ENCODE data around the gene FBXW11. TPM values are rescaled to one million over a fixed set of nuclear protein-coding genes. Genes with fewer than 3 reads are reported as not detected.
"Not testable (repeated sequence)": the region's sequence is repeated elsewhere in the genome, so short reads cannot be mapped to it uniquely, and the experiment has no call there.

FBXW11 gene
- total and polyA plus RNA-seq, 4 experiments from 2014 or later: 17.1 to 43.4 (median 32.1) TPM

GRCh38 chr5:171920765-171921391, 85.6 kb downstream of the FBXW11 start:
- H3K27me3 Mint-ChIP-seq: no peaks in the 10 kb centered on the region
- H3K27ac ChIP-seq (ENCODE audit: low read depth, low read length): no peak overlapping the region
- H3K9me3 Mint-ChIP-seq: no peaks in the 10 kb centered on the region
- H3K27me3 ChIP-seq (ENCODE audit: insufficient read depth, low read length): no peaks in the 10 kb centered on the region
- ChIA-PET CTCF (ENCODE audit: partially characterized antibody) (interaction anchor here (1.9 to 3.3 kb wide), 2 partner anchors 9 to 12 kb away, joined by 7 to 13 read pairs; no protein-coding TSS in a partner anchor), POLR2A (ENCODE audit: partially characterized antibody) (no interaction called here)
- no peak overlapping the region for H3K4me3 ChIP-seq (ENCODE audit: low read length in 2 of 2)
- no peak overlapping the region for H3K4me3 Mint-ChIP-seq
- H3K27ac Mint-ChIP-seq: peak overlapping the region in 2 of 7 donors; percentile 9 to 49
- H3K36me3 Mint-ChIP-seq: peaks cover 0 to 2% of the 10 kb centered on the region in 2 donors
- no peaks in the 10 kb centered on the region for H3K9me3 ChIP-seq (ENCODE audit: control insufficient read depth in 1 of 2, low read length in 2 of 2)
- peaks cover 12% of the 10 kb centered on the region for H3K4me1 ChIP-seq (ENCODE audit: insufficient read depth, low read length)
- intact Hi-C loops (cut with micrococcal nuclease): no loop called here
- no peaks in the 10 kb centered on the region for H3K36me3 ChIP-seq (ENCODE audit: insufficient read depth, low read length)
- H3K4me1 Mint-ChIP-seq: peaks cover 37 to 57% (median 47%) of the 10 kb centered on the region in 4 donors
- DNase-seq: no peak

DNA sequence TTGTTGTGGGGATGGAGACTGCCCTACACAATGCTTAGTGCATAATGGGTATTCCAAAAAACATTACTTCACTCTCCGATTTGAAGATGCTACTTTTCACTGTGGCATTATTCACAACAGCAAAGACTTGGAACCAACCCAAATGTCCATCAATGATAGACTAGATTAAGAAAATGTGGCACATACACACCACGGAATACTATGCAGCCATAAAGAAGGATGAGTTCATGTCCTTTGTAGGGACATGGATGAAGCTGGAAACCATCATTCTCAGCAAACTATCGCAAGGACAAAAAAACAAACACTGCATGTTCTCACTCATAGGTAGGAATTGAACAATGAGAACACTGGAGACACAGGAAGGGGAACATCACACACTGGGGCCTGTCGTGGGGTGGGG, 90.7 kb downstream of the FBXW11 start:
- H3K9me3 Mint-ChIP-seq: not testable (repeated sequence)

GRCh38 chr5:171914726-171915338, 91.6 kb downstream of the FBXW11 start:
- Histone ChIP-seq H3K36me3 (ENCODE audit: insufficient read depth, low read length) (no peaks in the 10 kb centered on the region), H3K9me3 (ENCODE audit: control insufficient read depth in 1 of 2, low read length in 2 of 2) (no peaks in the 10 kb centered on the region), H3K4me1 (ENCODE audit: insufficient read depth, low read length) (peaks cover 24% of the 10 kb centered on the region), H3K27me3 (ENCODE audit: insufficient read depth, low read length) (no peaks in the 10 kb centered on the region), H3K4me3 (ENCODE audit: low read length in 2 of 2) (no peak overlapping the region), H3K27ac (ENCODE audit: low read depth, low read length) (no peak overlapping the region)
- Mint-ChIP-seq H3K9me3 (no peaks in the 10 kb centered on the region), H3K27ac (peak overlapping the region in 1 of 7 donors; percentile 41), H3K4me3 (no peak overlapping the region), H3K36me3 (peaks cover 0 to 6% of the 10 kb centered on the region in 2 donors), H3K4me1 (peaks cover 40 to 66% (median 48%) of the 10 kb centered on the region in 4 donors), H3K27me3 (no peaks in the 10 kb centered on the region)
- ChIA-PET CTCF (ENCODE audit: partially characterized antibody) (no interaction called here), POLR2A (ENCODE audit: partially characterized antibody) (no interaction called here)
- no peak for DNase-seq
- intact Hi-C loops (cut with micrococcal nuclease): loop anchor here (5.0 kb wide), 1 partner anchor 782 kb away; no protein-coding TSS in a partner anchor

More for the DNA sequence above, 90.7 kb downstream of the FBXW11 start:
- DNase-seq; POLR2A ChIA-PET (ENCODE audit: partially characterized antibody); H3K4me3 Mint-ChIP-seq; H3K27me3 ChIP-seq (ENCODE audit: insufficient read depth, low read length); H3K9me3 ChIP-seq (ENCODE audit: control insufficient read depth in 1 of 2, low read length in 2 of 2); H3K4me3 ChIP-seq (ENCODE audit: low read length in 2 of 2); CTCF ChIA-PET (ENCODE audit: partially characterized antibody); H3K27ac ChIP-seq (ENCODE audit: low read depth, low read length); intact Hi-C loops (cut with micrococcal nuclease); H3K36me3 Mint-ChIP-seq; H3K27me3 Mint-ChIP-seq; H3K36me3 ChIP-seq (ENCODE audit: insufficient read depth, low read length): not testable (repeated sequence)
- Mint-ChIP-seq H3K27ac (peak overlapping the region in 2 of 7 donors; percentile 36 to 78), H3K4me1 (peaks cover 44 to 68% (median 52%) of the 10 kb centered on the region in 4 donors)
- peaks cover 25% of the 10 kb centered on the region for H3K4me1 ChIP-seq (ENCODE audit: insufficient read depth, low read length)

DNA sequence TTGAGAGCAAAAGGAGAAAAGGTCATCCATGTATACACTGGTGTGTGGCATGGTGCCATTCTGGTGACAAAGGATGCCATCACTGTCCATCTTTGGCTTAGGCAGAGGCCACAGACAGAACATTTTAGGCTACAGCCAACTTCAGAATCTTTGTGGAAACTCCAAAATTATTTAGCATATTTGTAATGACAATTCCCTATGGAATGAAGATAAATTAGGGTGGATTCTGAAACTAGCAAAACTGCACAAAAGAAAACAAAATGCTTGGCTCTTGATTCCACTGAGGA, 92.5 kb downstream of the FBXW11 start:
- intact Hi-C loops (cut with micrococcal nuclease): loop anchor here (5.0 kb wide), 1 partner anchor 783 kb away; no protein-coding TSS in a partner anchor
- no peak overlapping the region for H3K4me3 ChIP-seq (ENCODE audit: low read length in 2 of 2)
- POLR2A ChIA-PET (ENCODE audit: partially characterized antibody): interaction anchor here (2.2 kb wide), 1 partner anchor 92 kb away, joined by 11 read pairs; the partner anchor contains the start of gene FBXW11
- H3K9me3 ChIP-seq (ENCODE audit: control insufficient read depth in 1 of 2, low read length in 2 of 2): no peaks in the 10 kb centered on the region
- Mint-ChIP-seq H3K4me1 (peaks cover 34 to 57% (median 41%) of the 10 kb centered on the region in 4 donors), H3K9me3 (no peaks in the 10 kb centered on the region), H3K4me3 (peak overlapping the region in 2 of 8 donors; percentile 10 to 41), H3K36me3 (peaks cover 0 to 12% of the 10 kb centered on the region in 2 donors), H3K27me3 (no peaks in the 10 kb centered on the region), H3K27ac (peak overlapping the region in 5 of 7 donors; percentile 2 to 88 (median 60))
- no peaks in the 10 kb centered on the region for H3K36me3 ChIP-seq (ENCODE audit: insufficient read depth, low read length)
- CTCF ChIA-PET (ENCODE audit: partially characterized antibody): interaction anchor here (3.4 to 6.6 kb wide), 3 partner anchors 92 to 379 kb away, joined by 36 to 63 read pairs (median 57); partner anchors contain the start of gene FBXW11
- H3K4me1 ChIP-seq (ENCODE audit: insufficient read depth, low read length): peaks cover 24% of the 10 kb centered on the region
- H3K27me3 ChIP-seq (ENCODE audit: insufficient read depth, low read length): no peaks in the 10 kb centered on the region
- DNase-seq: no peak
- H3K27ac ChIP-seq (ENCODE audit: low read depth, low read length): no peak overlapping the region

GRCh38 chr5:171911152-171911551, 95.3 kb downstream of the FBXW11 start:
- Mint-ChIP-seq H3K27me3 (no peaks in the 10 kb centered on the region), H3K4me3 (no peak overlapping the region), H3K36me3 (peaks cover 0 to 10% of the 10 kb centered on the region in 2 donors), H3K27ac (peak overlapping the region in 2 of 7 donors; percentile 0 to 84), H3K4me1 (peaks cover 37 to 61% (median 43%) of the 10 kb centered on the region in 4 donors), H3K9me3 (no peaks in the 10 kb centered on the region)
- ChIA-PET CTCF (ENCODE audit: partially characterized antibody) (interaction anchor here (0.7 to 6.6 kb wide), 27 partner anchors 8 to 493 kb away, joined by 3 to 63 read pairs (median 7); partner anchors contain the start of genes FBXW11, FGF18 and STK10), POLR2A (ENCODE audit: partially characterized antibody) (no interaction called here)
- H3K4me3 ChIP-seq (ENCODE audit: low read length in 2 of 2): no peak overlapping the region
- intact Hi-C loops (cut with micrococcal nuclease): loop anchor here (5.0 kb wide), 1 partner anchor 786 kb away; no protein-coding TSS in a partner anchor
- H3K4me1 ChIP-seq (ENCODE audit: insufficient read depth, low read length): peaks cover 38% of the 10 kb centered on the region
- no peak for DNase-seq
- peaks cover 4% of the 10 kb centered on the region for H3K36me3 ChIP-seq (ENCODE audit: insufficient read depth, low read length)
- no peaks in the 10 kb centered on the region for H3K9me3 ChIP-seq (ENCODE audit: control insufficient read depth in 1 of 2, low read length in 2 of 2)
- H3K27me3 ChIP-seq (ENCODE audit: insufficient read depth, low read length): no peaks in the 10 kb centered on the region
- H3K27ac ChIP-seq (ENCODE audit: low read depth, low read length): no peak overlapping the region

DNA sequence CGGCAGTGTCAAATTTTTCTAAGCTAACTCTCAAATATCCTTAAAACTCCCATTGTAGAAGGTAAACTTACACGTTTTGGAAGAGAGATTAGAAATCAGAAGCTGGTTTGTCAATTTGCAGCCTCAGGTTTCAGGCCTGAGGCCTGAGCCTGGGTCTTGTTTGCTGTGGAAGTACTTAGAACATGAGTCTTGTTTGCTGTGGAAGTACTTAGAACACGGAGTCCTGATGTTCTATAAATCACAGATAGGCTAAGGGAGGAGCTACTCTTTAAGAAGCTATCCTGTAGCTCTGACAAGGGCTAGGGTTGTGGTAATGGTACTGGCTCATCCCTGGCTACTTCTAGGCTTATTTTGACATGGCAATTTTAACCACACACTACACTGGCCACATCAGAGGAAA, 97.8 kb downstream of the FBXW11 start:
- H3K36me3 Mint-ChIP-seq: peaks cover 0 to 12% of the 10 kb centered on the region in 2 donors
- peaks cover 36 to 51% (median 46%) of the 10 kb centered on the region in 4 donors for H3K4me1 Mint-ChIP-seq
- H3K27ac ChIP-seq (ENCODE audit: low read depth, low read length): no peak overlapping the region
- H3K4me3 ChIP-seq (ENCODE audit: low read length in 2 of 2): no peak overlapping the region
- peaks cover 4% of the 10 kb centered on the region for H3K36me3 ChIP-seq (ENCODE audit: insufficient read depth, low read length)
- H3K9me3 ChIP-seq (ENCODE audit: control insufficient read depth in 1 of 2, low read length in 2 of 2): no peaks in the 10 kb centered on the region
- intact Hi-C loops (cut with micrococcal nuclease): loop anchor here (5.0 kb wide), 1 partner anchor 1166 kb away; no protein-coding TSS in a partner anchor
- H3K4me3 Mint-ChIP-seq: no peak overlapping the region
- peaks cover 46% of the 10 kb centered on the region for H3K4me1 ChIP-seq (ENCODE audit: insufficient read depth, low read length)
- POLR2A ChIA-PET (ENCODE audit: partially characterized antibody): interaction anchor here (0.6 kb wide), 1 partner anchor 78 kb away, joined by 3 read pairs; no protein-coding TSS in a partner anchor
- H3K27ac Mint-ChIP-seq: no peak overlapping the region
- DNase-seq: no peak
- CTCF ChIA-PET (ENCODE audit: partially characterized antibody): interaction anchor here (0.7 to 6.6 kb wide), 20 partner anchors 8 to 500 kb away, joined by 3 to 63 read pairs (median 4); partner anchors contain the start of genes FBXW11 and FGF18
- no peaks in the 10 kb centered on the region for H3K9me3 Mint-ChIP-seq
- H3K27me3 ChIP-seq (ENCODE audit: insufficient read depth, low read length): no peaks in the 10 kb centered on the region
- H3K27me3 Mint-ChIP-seq: no peaks in the 10 kb centered on the region
